Thyroid gland (tissue), 4 donors: ENCODE measurements around the gene CHST9.

Experiments
- CTCF ChIP-seq, 6 experiments: fragments of 200-600 bp in 3 of 6; fragments of 450-650 bp in 3 of 6; sonication (generic) in 3 of 6; IDR thresholded peaks; one replicate each; pipeline ENCODE4 v1.5.1; 2016 to 2019; ENCODE audit warnings: antibody characterized with exemption in 6 of 6, mild to moderate bottlenecking in 2 of 6, inconsistent platforms in 1 of 6, moderate library complexity in 1 of 6
- POLR2A ChIP-seq, 2 donors: fragments of 450-650 bp; IDR thresholded peaks; one replicate each; pipeline ENCODE4 v1.6.1; 2017; ENCODE audit warnings: antibody characterized with exemption in 2 of 2, mild to moderate bottlenecking in 2 of 2, moderate library complexity in 1 of 2

- TF ChIP-seq CTCF (IDR thresholded peaks at IDR 0.05) = no peak
- no peak for TF ChIP-seq POLR2A (IDR thresholded peaks at IDR 0.05)
Observed at GRCh38 chr18:26908906-26909305, 276.2 kb downstream of the CHST9 start.
